ENCODE results near the gene CDK8. TPM values are rescaled to one million over a fixed set of nuclear protein-coding genes. Genes with fewer than 3 reads are reported as not detected.

The CDK8 gene
- polyA plus RNA-seq, 3 donors: 3.0 to 10.9 (median 3.3) TPM

- Histone ChIP-seq H3K9ac (ENCODE audit: insufficient read depth, low read length, poor library complexity, severe bottlenecking) (peak overlapping the region; percentile 75), H3K9me3 (replicated peaks in 1 of 2; ENCODE audit: control insufficient read depth in 1 of 2, insufficient read depth in 1 of 2, low read length in 2 of 2) (no peaks in the 10 kb centered on the region), H2AFZ (ENCODE audit: insufficient read depth, low read depth, low read length, poor library complexity, severe bottlenecking) (peak overlapping the region; percentile 93), H3K36me3 (replicated peaks in 1 of 2; ENCODE audit: control insufficient read depth in 1 of 2, insufficient read depth in 2 of 2, low read length in 2 of 2) (no peaks in the 10 kb centered on the region), H3K4me1 (ENCODE audit: control insufficient read depth in 1 of 2, insufficient read depth in 2 of 2, low read length in 2 of 2) (peaks cover 15 to 18% of the 10 kb centered on the region in 2 donors), H3K79me2 (ENCODE audit: insufficient read depth, low read length) (peaks cover 38% of the 10 kb centered on the region), H3K4me3 (replicated peaks in 1 of 3; ENCODE audit: low read depth in 2 of 3, low read length in 3 of 3) (peak overlapping the region; percentile 59 to 98 (median 66)), H3K4me2 (replicated peaks; ENCODE audit: extremely low read depth, low read length, poor library complexity, severe bottlenecking) (peak overlapping the region; percentile 85), H4K20me1 (ENCODE audit: insufficient read depth, low read length) (peaks cover 13% of the 10 kb centered on the region), H3K27ac (ENCODE audit: low read depth in 1 of 2, low read length in 2 of 2) (peak overlapping the region; percentile 65 to 79), H3K27me3 (ENCODE audit: control insufficient read depth in 2 of 2, insufficient read depth in 2 of 2, low read length in 2 of 2) (peaks cover 2% of the 10 kb centered on the region in 2 donors)
- Mint-ChIP-seq H3K27ac (peak overlapping the region in 2 of 7 donors; percentile 82 to 83), H3K36me3 (no peaks in the 10 kb centered on the region), H3K4me3 (peak overlapping the region; percentile 84 to 98), H3K27me3 (ENCODE audit: low read depth in 3 of 3) (peaks cover 0 to 7% (median 0%) of the 10 kb centered on the region in 3 donors), H3K9me3 (no peaks in the 10 kb centered on the region), H3K4me1 (peaks cover 23% of the 10 kb centered on the region)
- intact Hi-C loops (cut with micrococcal nuclease): loop anchor here (5.0 to 10.0 kb wide), 2 partner anchors 66 to 69 kb away; no protein-coding TSS in a partner anchor
- no peak for DNase-seq
- WGBS (ENCODE audit: insufficient coverage): 46% methylated on average over 9 of the region's 9 CpGs
- TF ChIP-seq CTCF (IDR thresholded peaks at IDR 0.05): no peak
These were observed 605 bp upstream of the CDK8 start for GRCh38 chr13:26253262-26253786.

GRCh38 chr13:26254583-26255111 is 718 bp downstream of the CDK8 start:
- Histone ChIP-seq H3K4me3 (replicated peaks in 1 of 3; ENCODE audit: low read depth in 2 of 3, low read length in 3 of 3) (peak overlapping the region; percentile 59 to 98 (median 66)), H3K9me3 (replicated peaks in 1 of 2; ENCODE audit: control insufficient read depth in 1 of 2, insufficient read depth in 1 of 2, low read length in 2 of 2) (no peaks in the 10 kb centered on the region), H4K20me1 (ENCODE audit: insufficient read depth, low read length) (peaks cover 25% of the 10 kb centered on the region), H3K36me3 (replicated peaks in 1 of 2; ENCODE audit: control insufficient read depth in 1 of 2, insufficient read depth in 2 of 2, low read length in 2 of 2) (no peaks in the 10 kb centered on the region), H2AFZ (ENCODE audit: insufficient read depth, low read depth, low read length, poor library complexity, severe bottlenecking) (peak overlapping the region; percentile 93), H3K27ac (ENCODE audit: low read depth in 1 of 2, low read length in 2 of 2) (peak overlapping the region; percentile 65 to 79), H3K79me2 (ENCODE audit: insufficient read depth, low read length) (peaks cover 51% of the 10 kb centered on the region), H3K9ac (ENCODE audit: insufficient read depth, low read length, poor library complexity, severe bottlenecking) (peak overlapping the region; percentile 75), H3K4me2 (replicated peaks; ENCODE audit: extremely low read depth, low read length, poor library complexity, severe bottlenecking) (peak overlapping the region; percentile 85), H3K4me1 (ENCODE audit: control insufficient read depth in 1 of 2, insufficient read depth in 2 of 2, low read length in 2 of 2) (peaks cover 15 to 18% of the 10 kb centered on the region in 2 donors), H3K27me3 (ENCODE audit: control insufficient read depth in 2 of 2, insufficient read depth in 2 of 2, low read length in 2 of 2) (no peaks in the 10 kb centered on the region)
- Mint-ChIP-seq H3K36me3 (no peaks in the 10 kb centered on the region), H3K27ac (peak overlapping the region; percentile 27 to 82 (median 57)), H3K27me3 (ENCODE audit: low read depth in 3 of 3) (peaks cover 0 to 7% (median 0%) of the 10 kb centered on the region in 3 donors), H3K4me3 (peak overlapping the region; percentile 84 to 90), H3K4me1 (peaks cover 25% of the 10 kb centered on the region), H3K9me3 (no peaks in the 10 kb centered on the region)
- intact Hi-C loops (cut with micrococcal nuclease): loop anchor here (2.0 to 10.0 kb wide), 3 partner anchors 32 to 70 kb away; partner anchors contain the start of gene RNF6 (in 1 of the 2)
- under 1% methylated on average over 31 of the region's 35 CpGs for WGBS (ENCODE audit: insufficient coverage)
- TF ChIP-seq CTCF (IDR thresholded peaks at IDR 0.05): no peak
- peak; percentile 27 to 48 (median 46) for DNase-seq
